ENCODE results near the gene ZNF177.
"Not testable (repeated sequence)": the region's sequence is repeated elsewhere in the genome, so short reads cannot be mapped to it uniquely, and the experiment has no call there.

ZNF177 gene

GRCh38 chr19:9362905-9363304 is at the start of gene ZNF177:
TSS of gene ZNF177 (plus strand) at chr19:9363013. CDS start at chr19:9378312, 15,299 bp downstream.
- DNase-seq (ENCODE audit: low read depth): no peak
- TF ChIP-seq CTCF (IDR thresholded peaks at IDR 0.05; ENCODE audit: low read depth, low read length, missing control alignments): no peak
- H3K4me3 ChIP-seq (ENCODE audit: low read depth, low read length): peak within 1 kb of the TSS; percentile 42
- in situ Hi-C loops (cut with HindIII; ENCODE audit: low sequenced_read_pairs): no loop called here

GRCh38 chr19:9313756-9314155 is 49.1 kb upstream of the ZNF177 start:
- no peak for TF ChIP-seq CTCF (IDR thresholded peaks at IDR 0.05; ENCODE audit: low read depth, low read length, missing control alignments)
- no peak overlapping the region for H3K4me3 ChIP-seq (ENCODE audit: low read depth, low read length)
- in situ Hi-C loops (cut with HindIII; ENCODE audit: low sequenced_read_pairs): no loop called here
- no peak for DNase-seq (ENCODE audit: low read depth)

- DNase-seq (ENCODE audit: low read depth): no peak
- no peak overlapping the region for H3K4me3 ChIP-seq (ENCODE audit: low read depth, low read length)
- in situ Hi-C loops (cut with HindIII; ENCODE audit: low sequenced_read_pairs): no loop called here
- no peak for TF ChIP-seq CTCF (IDR thresholded peaks at IDR 0.05; ENCODE audit: low read depth, low read length, missing control alignments)
Measured at GRCh38 chr19:9321338-9321737, 41.5 kb upstream of the ZNF177 start.

- in situ Hi-C loops (cut with HindIII; ENCODE audit: low sequenced_read_pairs); DNase-seq (ENCODE audit: low read depth); H3K4me3 ChIP-seq (ENCODE audit: low read depth, low read length): not testable (repeated sequence)
Measured at GRCh38 chr19:9321756-9322155, 41.1 kb upstream of the ZNF177 start.

GRCh38 chr19:9322201-9322600 is 40.6 kb upstream of the ZNF177 start:
- DNase-seq (ENCODE audit: low read depth); in situ Hi-C loops (cut with HindIII; ENCODE audit: low sequenced_read_pairs); H3K4me3 ChIP-seq (ENCODE audit: low read depth, low read length): not testable (repeated sequence)

- no peak for DNase-seq (ENCODE audit: low read depth)
- in situ Hi-C loops (cut with HindIII; ENCODE audit: low sequenced_read_pairs): no loop called here
- no peak for TF ChIP-seq CTCF (IDR thresholded peaks at IDR 0.05; ENCODE audit: low read depth, low read length, missing control alignments)
- peak overlapping the region; percentile 78 for H3K4me3 ChIP-seq (ENCODE audit: low read depth, low read length)
Measured at GRCh38 chr19:9323557-9323918, 39.3 kb upstream of the ZNF177 start.

GRCh38 chr19:9323919-9324583 is 38.8 kb upstream of the ZNF177 start, which contains the start of gene ZNF559:
TSS of gene ZNF559 (plus strand) at chr19:9324179. CDS start at chr19:9338550, 14,371 bp downstream.
- DNase-seq (ENCODE audit: low read depth): peak; percentile 90
- peak; percentile 45 for TF ChIP-seq CTCF (IDR thresholded peaks at IDR 0.05; ENCODE audit: low read depth, low read length, missing control alignments)
- in situ Hi-C loops (cut with HindIII; ENCODE audit: low sequenced_read_pairs): no loop called here
- H3K4me3 ChIP-seq (ENCODE audit: low read depth, low read length): peak within 1 kb of the TSS; percentile 78

GRCh38 chr19:9324584-9324962 is 38.2 kb upstream of the ZNF177 start:
- peak overlapping the region; percentile 78 for H3K4me3 ChIP-seq (ENCODE audit: low read depth, low read length)
- no peak for DNase-seq (ENCODE audit: low read depth)
- in situ Hi-C loops (cut with HindIII; ENCODE audit: low sequenced_read_pairs): no loop called here
- no peak for TF ChIP-seq CTCF (IDR thresholded peaks at IDR 0.05; ENCODE audit: low read depth, low read length, missing control alignments)

All from astrocyte of the cerebellum (primary cell).